ENCODE results near the gene GRPEL1. TPM values are rescaled to one million over a fixed set of nuclear protein-coding genes. Genes with fewer than 3 reads are reported as not detected.

Gene GRPEL1
- total RNA-seq, 2 experiments from 2014 or later, result 27.4 to 43.7 TPM

GRCh38 chr4:7096236-7096635 is 28.4 kb upstream of the GRPEL1 start:
- BruUV-seq (replicated peaks), result no TSS peak
- POLR2A ChIA-PET, result no interaction called here
- Histone ChIP-seq H4K20me1 (ENCODE audit: insufficient read depth, low read length) (no peaks in the 10 kb centered on the region), H3K9me2 (ENCODE audit: insufficient read depth, low read length) (no peaks in the 10 kb centered on the region), H3K4me2 (ENCODE audit: low read length) (no peak overlapping the region), H3K9me3 (ENCODE audit: low read length) (no peaks in the 10 kb centered on the region), H3K4me1 (ENCODE audit: insufficient read depth, low read length, poor library complexity, severe bottlenecking) (no peaks in the 10 kb centered on the region), H3K27ac (ENCODE audit: low read depth, low read length, poor library complexity, severe bottlenecking) (no peak overlapping the region), H3K36me3 (ENCODE audit: insufficient read depth, low read length) (no peaks in the 10 kb centered on the region), H3K4me3 (ENCODE audit: low read depth, low read length, poor library complexity, severe bottlenecking) (no peak overlapping the region), H3K79me2 (ENCODE audit: insufficient read depth, low read depth, low read length) (no peaks in the 10 kb centered on the region), H2AFZ (ENCODE audit: low read length) (no peak overlapping the region)
- no peak for DNase-seq (ENCODE audit: low spot score)
- TF ChIP-seq CTCF (conservative IDR thresholded peaks at IDR 0.05; ENCODE audit: low read length), result no peak
- TF ChIP-seq EZH2phosphoT487 (IDR thresholded peaks at IDR 0.05; ENCODE audit: borderline replicate concordance, low read depth, low read length), result no peak
- intact Hi-C loops (cut with micrococcal nuclease; ENCODE audit: unreplicated experiment), result no loop called here
- CTCF ChIA-PET (ENCODE audit: unreplicated experiment), result no interaction called here

- H2AFZ ChIP-seq (ENCODE audit: low read length), result no peak overlapping the region
- TF ChIP-seq CTCF (conservative IDR thresholded peaks at IDR 0.05; ENCODE audit: low read length) (no peak), EZH2phosphoT487 (IDR thresholded peaks at IDR 0.05; ENCODE audit: borderline replicate concordance, low read depth, low read length) (no peak)
- no peaks in the 10 kb centered on the region for H3K9me3 ChIP-seq (ENCODE audit: low read length)
- no peak for DNase-seq (ENCODE audit: low spot score)
- no peak overlapping the region for H3K27ac ChIP-seq (ENCODE audit: low read depth, low read length, poor library complexity, severe bottlenecking)
- ChIA-PET CTCF (ENCODE audit: unreplicated experiment) (no interaction called here), POLR2A (interaction anchor here (0.6 kb wide), 1 partner anchor 215 kb away, joined by 3 read pairs; no protein-coding TSS in a partner anchor)
- no peaks in the 10 kb centered on the region for H3K4me1 ChIP-seq (ENCODE audit: insufficient read depth, low read length, poor library complexity, severe bottlenecking)
- no peak overlapping the region for H3K4me3 ChIP-seq (ENCODE audit: low read depth, low read length, poor library complexity, severe bottlenecking)
- H3K79me2 ChIP-seq (ENCODE audit: insufficient read depth, low read depth, low read length), result no peaks in the 10 kb centered on the region
- H3K9me2 ChIP-seq (ENCODE audit: insufficient read depth, low read length), result no peaks in the 10 kb centered on the region
- no peaks in the 10 kb centered on the region for H3K36me3 ChIP-seq (ENCODE audit: insufficient read depth, low read length)
- intact Hi-C loops (cut with micrococcal nuclease; ENCODE audit: unreplicated experiment), result no loop called here
- no TSS peak for BruUV-seq (replicated peaks)
- no peak overlapping the region for H3K4me2 ChIP-seq (ENCODE audit: low read length)
- H4K20me1 ChIP-seq (ENCODE audit: insufficient read depth, low read length), result no peaks in the 10 kb centered on the region
Observed at GRCh38 chr4:7095611-7096155, 27.8 kb upstream of the GRPEL1 start.

- no peaks in the 10 kb centered on the region for H3K9me2 ChIP-seq (ENCODE audit: insufficient read depth, low read length)
- H3K4me3 ChIP-seq (ENCODE audit: low read depth, low read length, poor library complexity, severe bottlenecking), result no peak overlapping the region
- intact Hi-C loops (cut with micrococcal nuclease; ENCODE audit: unreplicated experiment), result no loop called here
- H3K9me3 ChIP-seq (ENCODE audit: low read length), result no peaks in the 10 kb centered on the region
- ChIA-PET POLR2A (no interaction called here), CTCF (ENCODE audit: unreplicated experiment) (no interaction called here)
- no peak overlapping the region for H3K27ac ChIP-seq (ENCODE audit: low read depth, low read length, poor library complexity, severe bottlenecking)
- H3K4me1 ChIP-seq (ENCODE audit: insufficient read depth, low read length, poor library complexity, severe bottlenecking), result no peaks in the 10 kb centered on the region
- no peak overlapping the region for H2AFZ ChIP-seq (ENCODE audit: low read length)
- H4K20me1 ChIP-seq (ENCODE audit: insufficient read depth, low read length), result no peaks in the 10 kb centered on the region
- no peaks in the 10 kb centered on the region for H3K79me2 ChIP-seq (ENCODE audit: insufficient read depth, low read depth, low read length)
- no peak overlapping the region for H3K4me2 ChIP-seq (ENCODE audit: low read length)
- TF ChIP-seq CTCF (conservative IDR thresholded peaks at IDR 0.05; ENCODE audit: low read length), result no peak
- TF ChIP-seq EZH2phosphoT487 (IDR thresholded peaks at IDR 0.05; ENCODE audit: borderline replicate concordance, low read depth, low read length), result no peak
- BruUV-seq (replicated peaks), result no TSS peak
- no peaks in the 10 kb centered on the region for H3K36me3 ChIP-seq (ENCODE audit: insufficient read depth, low read length)
- DNase-seq (ENCODE audit: low spot score), result no peak
Observed at GRCh38 chr4:7094916-7095315, 27.1 kb upstream of the GRPEL1 start.

Data from OCI-LY7 (cell line).